Cerebellar nuclear complex (tissue), 1 donor: Measurements from ENCODE around the gene METTL1.
"Not testable (repeated sequence)": the region's sequence is repeated elsewhere in the genome, so short reads cannot be mapped to it uniquely, and the experiment has no call there.

Source experiments
- DNase-seq, 2 experiments: peaks; one replicate each; lab custom pipeline; 2025; lab: John Stamatoyannopoulos, UW

METTL1 gene

DNA sequence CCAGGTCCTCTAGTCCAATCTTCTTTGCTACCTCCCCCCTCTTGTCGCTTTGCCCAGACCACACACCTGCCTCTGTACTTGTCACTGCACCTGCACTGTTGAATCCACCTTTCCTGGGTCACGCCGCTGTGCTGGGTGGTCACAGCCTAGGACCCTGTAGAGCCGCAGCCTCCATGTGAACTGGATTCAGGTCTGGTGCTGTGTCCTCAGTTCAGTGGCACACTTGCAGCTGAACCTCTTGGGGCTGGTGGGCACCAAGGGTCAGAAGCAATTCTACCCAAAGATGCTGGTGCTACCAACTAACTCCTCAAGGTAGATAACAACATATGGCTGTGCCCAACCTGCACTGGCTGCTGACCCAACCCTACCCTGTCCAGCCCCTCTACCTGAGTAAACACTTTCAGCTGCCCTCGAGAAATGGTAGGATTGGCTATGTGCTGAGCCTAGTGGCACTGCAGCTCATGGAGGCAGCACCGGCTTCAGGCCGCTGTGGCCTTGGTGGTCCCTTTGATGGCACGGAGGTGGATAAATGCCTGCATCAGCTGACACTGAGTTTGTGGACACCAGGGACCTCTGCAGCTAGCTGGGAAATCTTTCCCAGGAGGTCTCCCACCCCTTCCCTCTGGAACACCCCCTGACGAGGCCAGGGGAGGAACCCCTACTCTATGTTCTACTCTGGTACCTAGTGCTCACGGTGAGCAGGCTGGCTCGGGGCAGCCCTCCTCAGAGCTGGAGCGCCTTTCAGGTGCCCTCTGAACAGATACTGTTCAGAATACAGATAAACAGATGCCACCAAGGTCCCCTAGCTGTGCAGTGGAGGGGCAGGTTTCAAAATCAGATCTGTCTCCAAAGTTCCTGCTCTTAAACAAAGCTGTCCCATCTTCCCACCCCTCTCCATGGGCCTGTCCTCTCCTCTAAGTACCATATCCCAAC, 47.6 kb downstream of the METTL1 start:
- no peak for DNase-seq

DNA sequence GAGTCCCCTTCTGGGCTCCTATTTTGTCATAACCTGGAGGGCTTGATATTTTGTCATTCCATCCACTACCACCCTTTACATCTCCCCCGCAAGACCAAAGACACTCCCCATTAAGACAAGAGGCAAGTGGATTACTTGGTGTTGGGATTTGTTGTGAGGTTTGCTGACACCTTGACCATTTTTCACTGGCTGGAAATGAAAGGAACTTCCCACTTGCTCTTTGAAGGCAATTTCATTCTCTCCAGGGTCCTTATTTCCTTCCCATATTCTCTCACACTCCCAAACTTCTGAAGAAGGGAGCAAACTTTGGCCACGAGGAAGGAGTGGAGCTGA, 48.3 kb downstream of the METTL1 start:
- no peak for DNase-seq

DNA sequence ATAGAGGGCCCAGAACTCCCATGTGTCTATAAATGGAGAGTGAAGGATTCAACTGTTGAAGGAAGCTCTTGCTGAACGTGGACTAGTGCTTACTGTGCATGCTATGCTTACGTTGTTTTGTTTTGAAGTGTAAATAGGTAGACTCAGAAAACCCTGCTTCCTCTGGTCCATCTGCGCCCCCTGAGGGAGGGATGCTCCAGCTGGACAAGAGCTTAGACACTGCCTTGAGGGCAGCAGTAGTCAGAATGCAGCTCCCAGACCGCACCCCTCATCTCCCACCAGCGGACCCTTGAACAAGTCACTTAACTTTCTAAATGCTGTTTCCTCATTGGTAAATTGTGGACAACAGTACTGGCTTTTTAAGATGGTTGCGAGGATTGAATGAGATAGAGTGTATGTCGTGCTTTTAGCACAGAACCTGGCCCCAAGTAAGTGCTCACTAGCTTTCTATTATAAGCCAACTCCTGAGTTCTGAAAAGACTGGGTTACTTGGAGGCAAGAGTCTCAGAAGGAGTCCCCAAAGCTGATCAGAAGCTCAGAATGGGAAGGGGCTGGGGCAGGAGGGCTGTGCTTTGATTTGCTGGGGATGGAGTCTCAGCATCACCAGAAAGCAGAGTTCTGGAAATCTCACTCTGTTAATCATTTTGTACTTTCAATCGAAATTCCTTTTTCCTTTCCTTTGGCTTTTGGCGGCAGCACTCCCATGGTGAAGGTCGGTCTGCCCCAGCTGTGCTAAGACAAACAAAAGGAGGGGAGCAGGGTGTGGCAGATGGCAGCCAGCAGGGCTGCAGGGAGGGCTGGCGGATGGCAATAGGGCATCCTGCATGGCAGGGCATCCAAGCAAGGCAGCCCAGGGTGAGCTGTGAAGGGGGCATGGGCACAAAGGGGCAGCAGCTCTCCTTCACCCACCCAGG, 48.9 kb downstream of the METTL1 start:
- DNase-seq = no peak

DNA sequence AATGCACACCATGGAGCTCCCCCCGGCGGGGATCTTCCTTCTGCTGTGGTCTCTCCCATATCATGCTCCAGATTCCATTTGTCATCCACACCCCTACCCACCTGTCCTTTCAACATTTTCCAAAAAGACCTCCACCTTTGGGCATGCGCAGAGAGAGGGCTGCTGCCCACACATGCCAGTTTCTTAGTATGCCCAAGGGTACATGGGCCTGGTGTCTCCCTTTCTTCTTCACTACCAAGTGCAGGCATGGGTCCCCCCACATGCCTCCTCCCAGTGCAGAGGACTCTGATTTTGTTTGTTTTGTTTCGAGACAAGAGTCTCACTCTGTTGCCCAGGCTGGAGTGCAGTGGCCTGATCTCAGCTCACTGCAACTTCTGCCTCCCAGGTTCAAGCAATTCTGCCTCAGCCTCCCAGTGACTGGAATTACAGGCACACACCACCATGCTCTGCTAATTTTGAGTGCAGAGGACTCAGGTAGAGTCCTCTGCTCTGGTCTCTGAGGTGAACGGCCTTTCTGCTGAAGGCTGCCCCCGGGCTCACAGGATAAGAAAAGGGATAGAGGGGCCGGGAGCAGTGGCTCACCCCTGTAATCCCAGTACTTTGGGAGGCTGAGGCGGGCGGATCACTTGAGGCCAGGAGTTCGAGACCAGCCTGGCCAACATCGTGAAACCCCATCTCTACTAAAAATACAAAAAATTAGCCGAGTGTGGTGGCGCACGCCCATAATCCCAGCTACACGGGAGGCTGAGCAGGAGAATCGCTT, 49.9 kb downstream of the METTL1 start:
- DNase-seq = not testable (repeated sequence)

DNA sequence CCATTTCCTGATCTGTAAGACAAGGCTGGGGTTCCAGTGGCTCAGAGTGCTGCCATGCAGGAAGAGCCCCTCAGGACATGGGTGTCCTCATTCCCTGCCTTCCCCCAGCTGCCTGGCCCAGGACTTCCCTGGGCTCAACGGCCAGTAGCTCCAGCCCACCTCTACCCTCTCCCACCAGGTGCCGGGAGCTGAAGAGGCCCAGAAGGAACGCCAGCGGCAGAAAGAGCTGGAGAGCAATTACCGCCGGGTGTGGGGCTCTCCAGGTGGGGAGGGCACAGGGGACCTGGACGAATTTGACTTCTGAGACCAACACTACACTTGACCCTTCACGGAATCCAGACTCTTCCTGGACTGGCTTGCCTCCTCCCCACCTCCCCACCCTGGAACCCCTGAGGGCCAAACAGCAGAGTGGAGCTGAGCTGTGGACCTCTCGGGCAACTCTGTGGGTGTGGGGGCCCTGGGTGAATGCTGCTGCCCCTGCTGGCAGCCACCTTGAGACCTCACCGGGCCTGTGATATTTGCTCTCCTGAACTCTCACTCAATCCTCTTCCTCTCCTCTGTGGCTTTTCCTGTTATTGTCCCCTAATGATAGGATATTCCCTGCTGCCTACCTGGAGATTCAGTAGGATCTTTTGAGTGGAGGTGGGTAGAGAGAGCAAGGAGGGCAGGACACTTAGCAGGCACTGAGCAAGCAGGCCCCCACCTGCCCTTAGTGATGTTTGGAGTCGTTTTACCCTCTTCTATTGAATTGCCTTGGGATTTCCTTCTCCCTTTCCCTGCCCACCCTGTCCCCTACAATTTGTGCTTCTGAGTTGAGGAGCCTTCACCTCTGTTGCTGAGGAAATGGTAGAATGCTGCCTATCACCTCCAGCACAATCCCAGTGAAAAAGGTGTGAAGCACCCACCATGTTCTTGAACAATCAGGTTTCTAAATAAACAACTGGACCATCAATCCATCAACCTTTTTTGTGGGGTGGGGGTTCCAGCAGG, 51.0 kb downstream of the METTL1 start:
- DNase-seq = no peak

DNA sequence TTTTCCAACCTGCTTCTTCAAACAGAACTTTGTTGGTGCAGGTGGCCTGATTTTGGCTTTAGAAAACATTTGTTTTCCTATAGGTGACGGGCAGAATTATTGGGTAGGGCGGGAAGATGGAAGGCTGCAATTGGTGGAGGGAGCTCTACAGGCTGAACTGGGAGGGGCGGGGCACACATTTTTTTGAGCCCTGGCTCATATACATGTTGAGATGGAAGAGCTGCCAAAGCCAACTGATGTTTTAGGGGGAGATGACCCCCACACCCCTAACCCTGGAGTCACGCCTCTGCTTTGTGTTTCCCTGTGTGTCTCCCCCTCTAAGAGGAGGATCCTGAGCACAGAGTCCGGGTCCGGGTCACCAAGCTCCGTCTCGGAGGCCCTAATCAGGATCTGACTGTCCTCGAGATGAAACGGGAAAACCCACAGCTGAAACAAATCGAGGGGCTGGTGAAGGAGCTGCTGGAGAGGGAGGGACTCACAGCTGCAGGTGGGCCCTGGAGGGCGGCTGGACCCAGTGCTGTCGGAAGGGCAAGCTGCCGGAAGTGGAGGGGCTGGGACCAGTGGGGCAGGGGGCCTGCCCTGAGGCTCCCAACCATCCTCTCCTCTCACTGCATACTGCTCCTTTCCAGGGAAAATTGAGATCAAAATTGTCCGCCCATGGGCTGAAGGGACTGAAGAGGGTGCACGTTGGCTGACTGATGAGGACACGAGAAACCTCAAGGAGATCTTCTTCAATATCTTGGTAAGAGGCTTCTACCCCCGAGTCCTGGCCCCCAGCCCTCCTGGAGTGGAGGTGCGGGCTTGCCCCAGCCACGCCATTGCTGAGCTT, 51.9 kb downstream of the METTL1 start:
- no peak for DNase-seq

DNA sequence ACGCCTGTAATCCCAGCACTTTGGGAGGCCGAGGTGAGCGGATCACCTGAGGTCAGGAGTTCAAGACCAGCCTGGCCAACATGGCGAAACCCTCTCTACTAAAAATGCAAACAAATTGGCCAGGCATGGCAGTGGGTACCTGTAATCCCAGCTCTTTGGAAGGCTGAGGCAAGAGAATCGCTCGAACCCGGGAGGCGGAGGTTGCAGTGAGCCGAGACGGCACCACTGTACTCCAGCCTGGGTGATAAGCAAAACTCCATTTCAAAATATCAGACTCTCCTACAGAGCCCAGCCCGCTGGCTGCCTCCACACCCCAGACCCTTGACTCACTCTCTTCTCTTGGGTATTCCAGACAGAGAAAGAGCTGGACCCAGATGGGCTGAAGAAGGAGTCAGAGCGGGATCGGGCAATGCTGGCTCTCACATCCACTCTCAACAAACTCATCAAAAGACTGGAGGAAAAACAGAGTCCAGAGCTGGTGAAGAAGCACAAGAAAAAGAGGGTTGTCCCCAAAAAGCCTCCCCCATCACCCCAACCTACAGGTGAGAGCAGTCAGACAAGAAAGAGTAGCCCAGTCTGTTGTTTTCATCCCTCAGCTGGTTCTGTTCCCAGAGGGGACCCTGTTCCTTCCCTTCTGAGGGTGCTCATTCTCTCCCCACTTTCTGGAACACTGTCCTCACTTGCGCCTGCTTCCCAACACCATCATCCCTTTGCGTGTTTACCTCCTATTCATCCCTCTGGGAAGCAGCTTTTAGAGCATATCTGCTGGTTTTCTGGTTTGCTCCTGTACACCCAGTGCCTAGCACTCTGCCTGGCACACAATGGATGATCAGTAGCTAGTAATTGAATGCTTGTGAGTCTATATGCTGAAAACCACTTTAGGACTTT, 53.0 kb downstream of the METTL1 start:
- no peak for DNase-seq
